ENCODE results near the gene TTC9C.
"Not testable (repeated sequence)": the region's sequence is repeated elsewhere in the genome, so short reads cannot be mapped to it uniquely, and the experiment has no call there.

The TTC9C gene

DNA sequence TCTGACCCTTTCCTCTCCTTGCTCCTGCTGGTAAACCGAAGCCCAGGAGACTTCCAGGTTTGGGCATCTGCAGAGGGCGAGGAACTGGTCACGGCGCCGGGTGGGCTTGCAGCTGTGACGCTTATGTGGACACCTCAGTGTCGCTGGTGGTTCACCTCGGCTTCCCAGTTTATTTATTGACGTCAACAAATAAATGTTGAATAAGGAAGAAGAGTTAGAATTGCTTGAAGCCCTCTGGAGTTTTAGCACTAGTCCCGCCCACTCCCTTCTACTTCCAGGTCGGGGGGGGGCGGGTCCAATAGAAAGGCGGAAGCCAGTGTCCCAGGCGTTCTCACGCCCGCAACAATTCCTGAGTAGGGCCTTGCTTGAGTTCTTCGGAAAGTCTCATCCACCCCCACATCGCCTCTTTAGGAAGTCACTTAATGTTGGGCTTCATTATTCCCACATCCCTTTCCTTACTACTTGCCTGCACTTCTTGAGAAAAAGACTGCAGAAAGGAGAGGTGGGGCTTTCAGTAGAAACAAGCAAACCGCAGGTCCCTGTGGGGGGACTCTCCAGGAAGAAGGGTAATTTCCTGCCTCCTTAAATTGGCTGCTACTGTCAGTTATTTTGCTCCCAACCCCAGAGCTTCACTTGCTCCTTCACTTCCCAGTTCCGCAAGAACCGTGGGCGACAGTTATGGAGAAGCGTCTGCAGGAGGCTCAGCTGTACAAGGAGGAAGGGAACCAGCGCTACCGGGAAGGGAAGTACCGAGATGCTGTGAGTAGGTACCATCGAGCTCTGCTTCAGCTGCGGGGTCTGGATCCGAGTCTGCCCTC lies at the start of gene TTC9C:
Gene TTC9C (plus strand): TSS at position 316 of the 818 bp plus-strand sequence. CDS start 363 bp downstream, at position 679.
- DNase-seq, result peak; percentile 88

DNA sequence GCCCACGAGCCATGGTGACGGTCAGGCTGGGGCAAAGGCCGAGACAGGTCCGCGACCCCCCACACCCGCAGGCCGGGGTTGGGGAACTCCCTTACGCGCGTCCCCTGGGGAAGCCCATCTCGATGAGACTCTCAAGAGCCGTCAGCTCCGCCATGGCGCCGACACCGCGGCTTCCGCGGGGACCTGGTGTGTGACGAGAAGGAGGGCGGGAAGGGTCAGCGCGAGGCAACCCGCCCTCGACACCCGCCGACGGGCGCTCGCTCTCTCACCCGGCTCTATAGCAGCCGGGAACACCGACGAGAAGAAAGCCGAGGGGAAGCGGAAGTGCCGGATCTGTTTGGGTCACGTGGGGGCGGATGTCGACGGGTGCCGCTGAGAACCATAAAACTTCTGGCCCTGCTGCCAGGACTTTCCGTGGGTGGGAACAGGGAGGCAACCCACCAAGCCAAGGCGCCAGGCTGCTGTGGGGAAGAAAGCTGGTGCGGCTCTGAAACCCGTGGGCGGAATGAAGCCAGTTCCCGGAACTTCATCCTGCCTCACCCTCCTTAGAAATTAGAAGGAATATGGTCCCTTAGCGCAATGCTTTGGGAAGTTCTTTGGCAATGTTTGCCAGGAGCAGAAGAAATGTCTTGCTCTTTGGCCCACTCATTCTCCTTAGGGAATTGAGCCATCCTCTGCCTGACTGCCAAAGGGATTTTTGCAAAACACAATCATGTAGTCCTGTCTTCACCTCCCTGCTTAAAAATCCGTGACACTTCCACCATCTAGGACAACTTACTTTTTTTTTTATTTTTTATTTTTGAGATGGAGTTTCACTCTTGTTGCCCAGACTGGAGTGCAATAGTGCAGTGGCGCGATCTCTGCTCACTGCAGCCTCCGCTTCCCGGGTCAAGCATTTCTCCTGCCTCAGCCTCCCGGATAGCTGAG lies 49.3 kb upstream of the TTC9C start, which contains the start of gene UBXN1:
Gene UBXN1 (minus strand): TSS at position 304 of the 927 bp plus-strand sequence. CDS start 150 bp downstream, at position 154.
- peak; percentile 89 for DNase-seq

DNA sequence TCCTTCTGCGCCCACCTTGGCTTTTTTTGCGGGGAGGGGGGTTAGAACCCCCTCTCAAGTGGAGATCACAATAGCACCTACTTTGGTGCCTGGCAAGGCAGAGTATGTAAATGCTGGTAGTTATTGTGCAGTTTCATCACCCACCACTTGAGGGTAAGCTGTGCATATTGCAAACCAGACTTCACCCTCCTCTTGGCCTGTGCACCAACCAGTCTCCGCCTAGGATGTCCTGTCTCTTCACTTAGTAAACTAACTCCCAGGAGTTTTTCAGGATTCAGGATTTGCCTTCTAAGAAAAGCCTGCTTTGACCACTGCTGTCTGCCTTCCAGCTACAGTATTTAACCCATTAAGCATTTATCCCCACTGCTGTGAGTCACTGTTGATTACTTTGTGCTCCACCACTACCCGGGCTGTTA lies 47.5 kb upstream of the TTC9C start:
- DNase-seq, result peak; percentile 69

- DNase-seq, result no peak
These were observed 45.8 kb upstream of the TTC9C start for GRCh38 chr11:62682518-62682917.

- no peak for DNase-seq
These were observed 40.5 kb upstream of the TTC9C start for GRCh38 chr11:62687508-62688396.

- no peak for DNase-seq
These were observed 39.8 kb upstream of the TTC9C start for GRCh38 chr11:62688491-62688890.

DNA sequence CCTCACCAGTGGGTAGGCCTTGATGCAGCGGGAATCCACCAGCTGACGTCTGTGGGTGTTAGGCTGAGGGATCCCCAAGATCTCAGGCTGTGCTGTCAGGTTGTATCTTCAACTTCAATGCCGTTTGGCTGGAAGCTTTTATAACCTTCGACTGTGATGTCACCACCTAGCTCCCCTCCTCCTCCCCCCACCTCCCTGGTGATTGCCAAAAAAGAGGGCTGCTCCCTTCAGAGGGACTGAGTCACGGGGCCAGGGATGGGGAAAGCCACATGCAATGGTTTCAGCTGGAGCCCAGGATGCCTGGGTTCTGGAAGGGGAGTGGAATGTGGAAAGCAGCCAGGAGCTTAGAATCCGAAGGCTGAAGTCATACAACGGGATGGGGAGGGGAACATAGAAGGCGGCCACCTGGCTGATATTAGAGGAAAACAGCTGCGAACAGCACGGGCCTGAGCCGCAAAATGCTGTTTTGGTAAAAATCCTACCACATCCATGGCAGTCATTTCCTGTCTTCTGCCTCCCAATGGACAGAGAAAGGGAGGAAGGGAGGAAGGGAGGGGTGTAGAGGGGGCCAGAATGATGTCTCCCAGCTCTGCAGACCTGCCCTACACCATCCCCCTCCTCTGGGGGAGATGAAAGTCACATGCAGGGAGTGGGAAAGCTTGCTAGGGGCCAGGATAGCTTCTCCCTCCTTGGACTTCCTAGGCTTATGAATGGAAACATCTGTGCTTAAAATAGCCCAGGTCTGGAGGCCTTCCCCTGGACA lies 38.7 kb upstream of the TTC9C start, which contains the start of gene LRRN4CL:
Gene LRRN4CL (minus strand): TSS at position 110 of the 763 bp plus-strand sequence. CDS start 1,022 bp downstream, outside the sequence.
- DNase-seq, result no peak

DNA sequence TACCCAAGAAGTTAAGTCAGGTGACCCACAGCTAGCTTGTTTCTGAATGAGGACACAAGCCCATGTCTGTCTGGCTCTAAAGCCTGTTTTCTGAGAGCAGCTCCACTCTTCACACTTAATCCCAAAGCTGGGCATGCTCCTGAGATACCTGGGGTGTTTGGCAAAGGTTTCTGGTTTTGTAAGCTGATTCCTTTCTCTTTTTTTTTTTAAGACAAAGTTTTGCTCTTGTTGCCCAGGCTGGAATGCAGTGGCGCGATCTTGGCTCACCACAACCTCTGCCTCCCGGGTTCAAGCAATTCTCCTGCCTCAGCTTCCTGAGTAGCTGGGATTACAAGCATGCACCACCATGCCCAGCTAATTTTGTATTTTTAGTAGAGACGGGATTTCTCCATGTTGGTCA lies 34.7 kb upstream of the TTC9C start:
- DNase-seq, result not testable (repeated sequence)

GRCh38 chr11:62694455-62695167 lies 33.7 kb upstream of the TTC9C start:
- DNase-seq, result peak; percentile 80

DNA sequence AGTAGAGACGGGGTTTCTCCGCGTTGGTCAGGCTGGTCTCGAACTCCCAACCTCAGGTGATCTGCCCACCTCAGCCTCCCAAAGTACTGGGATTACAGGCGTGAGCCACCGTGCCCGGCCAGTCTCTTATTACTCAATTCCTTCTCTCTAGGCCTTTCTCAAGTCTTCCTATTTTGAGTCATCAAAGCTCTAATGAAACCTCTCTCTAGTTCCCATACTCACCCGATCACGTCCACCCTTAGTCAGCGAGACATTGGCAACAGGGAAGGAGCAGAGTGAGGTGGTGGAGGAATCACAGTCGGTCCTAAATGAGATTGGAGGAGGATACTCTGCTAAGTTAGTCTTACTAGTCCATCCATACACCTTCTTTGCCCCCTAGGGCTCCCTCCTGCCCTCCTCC lies 26.0 kb upstream of the TTC9C start:
- peak; percentile 61 for DNase-seq

DNA sequence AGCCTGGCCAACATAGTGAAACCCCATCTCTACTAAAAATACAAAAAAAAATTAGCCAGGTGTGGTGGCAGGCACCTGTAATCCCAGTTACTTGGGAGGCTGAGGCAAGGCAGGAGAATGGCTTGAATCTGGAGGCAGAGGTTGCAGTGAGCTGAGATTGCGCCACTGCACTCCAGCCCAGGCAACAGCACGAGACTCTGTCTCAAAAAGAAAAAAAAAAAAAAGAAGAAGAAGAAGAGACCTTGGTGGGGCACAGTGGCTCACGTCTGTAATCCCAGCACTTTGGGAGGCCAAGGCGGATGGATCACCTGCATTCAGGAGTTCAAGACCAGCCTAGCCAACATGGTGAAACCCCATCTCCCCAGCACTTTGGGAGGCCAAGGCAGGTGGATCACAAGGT lies 24.4 kb upstream of the TTC9C start:
- not testable (repeated sequence) for DNase-seq

GRCh38 chr11:62705413-62705812 lies 22.9 kb upstream of the TTC9C start:
- DNase-seq, result no peak

- peak; percentile 96 for DNase-seq
These were observed 22.1 kb upstream of the TTC9C start for GRCh38 chr11:62705880-62706849.

GRCh38 chr11:62706850-62707247 lies 21.4 kb upstream of the TTC9C start:
- DNase-seq, result no peak

DNA sequence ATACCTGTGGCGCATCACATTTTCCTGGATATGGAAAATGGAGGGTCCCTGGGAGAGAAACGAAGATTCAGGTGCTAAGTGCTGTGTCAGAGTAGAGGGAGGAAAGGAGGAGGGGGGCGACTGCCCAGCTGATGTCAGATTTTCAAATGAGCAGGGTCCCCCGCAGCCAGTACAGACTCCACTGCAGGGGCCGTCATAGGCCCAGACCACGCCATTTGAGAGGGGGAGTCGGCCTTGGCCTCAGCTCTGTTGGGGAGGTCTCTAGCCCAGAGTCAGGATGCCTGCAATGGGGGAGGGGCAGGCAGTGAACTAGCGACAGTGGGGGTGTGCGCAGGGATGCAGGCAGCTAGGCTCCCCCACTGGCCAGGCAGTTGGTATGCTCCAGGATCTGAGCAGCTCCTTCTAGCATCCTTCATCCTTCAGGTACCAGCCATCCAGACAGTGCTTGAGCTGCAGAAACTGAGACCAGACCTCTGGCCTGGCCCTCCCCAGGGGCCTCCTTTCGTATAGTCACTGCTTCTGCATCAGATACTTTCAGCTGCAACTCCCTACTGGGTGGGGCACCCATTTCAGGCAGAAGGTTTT lies 20.9 kb upstream of the TTC9C start, which contains the start of the genes BSCL2 and GNG3:
Gene BSCL2 (minus strand): TSS at position 148 of the 585 bp plus-strand sequence. CDS start 229 bp downstream, outside the sequence.
Gene GNG3 (plus strand): TSS at position 400 of the 585 bp plus-strand sequence. CDS start 620 bp downstream, outside the sequence.
- DNase-seq, result no peak

GRCh38 chr11:62708392-62708791 lies 19.9 kb upstream of the TTC9C start:
- DNase-seq, result no peak

DNA sequence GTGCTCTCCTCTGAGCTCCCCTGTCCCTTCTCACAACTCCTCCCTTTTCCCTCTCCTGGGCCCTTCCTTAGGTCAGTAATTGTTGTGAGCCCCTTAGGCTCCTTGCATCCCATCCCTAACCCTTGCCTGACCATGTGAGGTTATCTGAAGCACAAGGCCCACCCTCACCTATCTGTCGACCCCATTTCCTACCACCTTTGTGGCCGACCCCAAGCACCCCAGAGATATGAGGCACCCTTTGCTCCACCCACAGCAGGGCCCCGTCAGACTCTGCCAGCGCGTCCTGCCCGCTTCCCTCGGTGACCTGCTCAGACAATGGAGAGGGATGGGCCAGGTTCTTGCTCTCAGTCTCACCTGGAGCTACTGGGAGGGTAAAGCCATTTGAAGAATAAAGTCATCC lies 19.5 kb upstream of the TTC9C start:
- no peak for DNase-seq

DNA sequence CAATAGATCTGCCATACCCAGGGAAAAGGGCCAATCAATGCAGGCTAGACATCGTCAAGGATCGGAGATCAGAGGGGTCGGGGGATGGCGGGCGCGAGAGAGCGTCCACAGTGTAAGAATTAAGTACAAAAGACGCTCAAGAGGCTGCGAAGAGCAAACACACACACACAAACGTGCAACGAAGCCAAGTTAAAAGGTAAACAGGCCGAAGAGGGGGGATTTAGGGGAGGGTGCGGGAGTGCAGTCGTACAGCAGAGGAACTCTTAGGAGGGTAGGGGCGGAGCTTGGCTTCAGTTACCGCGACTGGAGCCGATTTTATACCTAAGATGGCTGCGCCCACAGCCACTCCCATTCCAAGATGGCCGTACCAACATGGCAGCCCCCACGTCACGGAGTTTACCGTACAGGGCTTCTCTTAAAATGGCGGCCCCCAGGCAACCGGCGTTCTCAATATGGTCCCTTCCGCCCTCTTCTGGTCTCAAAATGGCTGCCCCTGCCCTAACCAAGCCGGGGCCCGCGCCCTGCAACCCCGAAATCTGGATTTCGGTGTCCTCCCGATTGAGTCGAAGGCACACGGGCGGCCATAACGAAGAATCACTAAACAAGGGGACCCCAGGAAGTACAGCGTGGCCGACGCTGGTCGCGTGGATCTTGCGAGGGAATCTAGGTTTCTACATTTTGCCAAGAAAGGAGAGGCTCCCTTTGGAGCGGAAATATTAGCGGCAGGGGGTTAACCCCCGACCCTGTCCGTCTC lies 18.9 kb upstream of the TTC9C start:
- DNase-seq, result peak; percentile 98

Data from activated CD4-positive, alpha-beta T cell treated with anti-CD3 and anti-CD28 coated beads, Interleukin-2, Interleukin-6, amounts not matched to agents 100 ng/mL and 50 ng/mL, durations not matched to agents 16 hours and 8 hours (primary cell).